Endothelial cell of umbilical vein (primary cell): Measurements from ENCODE around the gene VASH2. TPM values are rescaled to one million over a fixed set of nuclear protein-coding genes. Genes with fewer than 3 reads are reported as not detected.

Source experiments
- BruUV-seq: library from RNA; stranded (reverse); fragments of 400-500 nt; replicated peaks from 2 replicates; lab custom pipeline; 2021; lab: Mats Ljungman, UMichigan
- CTCF ChIA-PET: fragments of 300-600, 350-600 bp; sonication (Branson Sonifier 250); formaldehyde crosslinking; loops from one replicate; lab custom pipeline; 2021; ENCODE audit warnings: antibody characterized with exemption, inconsistent platforms; lab: Charles Lee
- POLR2A ChIA-PET: fragments of 300-600, 350-600 bp; sonication (Branson Sonifier 250); formaldehyde crosslinking; loops from one replicate; lab custom pipeline; 2021; ENCODE audit warnings: antibody characterized with exemption, inconsistent platforms; lab: Charles Lee
- DNase-seq: peaks from one replicate; pipeline ENCODE4 v3.0.0-alpha.2; 2011; ENCODE audit warnings: low read depth, low spot score
- FAIRE-seq: peaks from 2 replicates; lab custom pipeline; 2011; peaks lifted over from hg19 to GRCh38; lab: Jason Lieb, UNC
- H2AFZ ChIP-seq: 2 replicates; pipeline ENCODE4 v1.6.0; 2012; ENCODE audit warnings: low read depth, low read length, control low read depth, inconsistent platforms
- H3K27ac ChIP-seq: 2 replicates; pipeline ENCODE4 v1.5.1; 2011; ENCODE audit warnings: low read depth, mild to moderate bottlenecking, control low read depth, low read length, moderate library complexity; ENCODE audit not compliant: insufficient read depth
- H3K27me3 ChIP-seq, 2 experiments: 2 replicates each; pipeline versions ENCODE4 v1.6.0 to v1.6.1; 2011; ENCODE audit warnings: low read length in 2 of 2, mixed read lengths in 1 of 2; ENCODE audit not compliant: control insufficient read depth in 2 of 2, insufficient read depth in 2 of 2
- H3K36me3 ChIP-seq, 2 experiments: 2 replicates in 1 of 2; 3 replicates in 1 of 2; pipeline ENCODE4 v1.5.1; 2011; ENCODE audit warnings: low read length in 2 of 2, mild to moderate bottlenecking in 1 of 2, moderate library complexity in 1 of 2; ENCODE audit not compliant: control insufficient read depth in 2 of 2, insufficient read depth in 2 of 2; ENCODE audit errors: extremely low read depth in 1 of 2
- H3K4me1 ChIP-seq: 3 replicates; pipeline ENCODE4 v1.5.1; 2011; ENCODE audit warnings: mild to moderate bottlenecking, low read length; ENCODE audit not compliant: control insufficient read depth, insufficient read depth; ENCODE audit errors: extremely low read depth
- H3K4me2 ChIP-seq: 2 replicates; pipeline ENCODE4 v1.6.1; 2011; ENCODE audit warnings: low read length, control low read depth, mixed read lengths; ENCODE audit not compliant: insufficient read depth
- H3K4me3 ChIP-seq, 3 experiments: fragments of 200-600 bp in 1 of 3; sonication (generic), shearing (Covaris generic) in 1 of 3; replicated peaks in 1 of 3; 2 replicates each; pipeline ENCODE4 v1.5.1; 2011 to 2016; ENCODE audit warnings: control low read depth in 3 of 3, low read length in 3 of 3, mild to moderate bottlenecking in 2 of 3, inconsistent platforms in 1 of 3, low read depth in 1 of 3, moderate library complexity in 1 of 3; ENCODE audit not compliant: insufficient read depth in 1 of 3
- H3K79me2 ChIP-seq: 2 replicates; pipeline ENCODE4 v1.6.0; 2012; ENCODE audit warnings: low read length, inconsistent platforms; ENCODE audit not compliant: control insufficient read depth, insufficient read depth
- H3K9ac ChIP-seq: replicated peaks from 2 replicates; pipeline ENCODE3; 2011; ENCODE audit warnings: low read length, control low read depth; ENCODE audit not compliant: insufficient read depth; ENCODE audit errors: extremely low read depth
- H3K9me1 ChIP-seq: replicated peaks from 3 replicates; pipeline ENCODE4 v1.6.0; 2011; ENCODE audit warnings: mild to moderate bottlenecking, low read length; ENCODE audit not compliant: control insufficient read depth, insufficient read depth; ENCODE audit errors: extremely low read depth
- H3K9me3 ChIP-seq: replicated peaks from 2 replicates; pipeline ENCODE4 v1.5.1; 2012; ENCODE audit warnings: low read length, inconsistent platforms; ENCODE audit not compliant: control insufficient read depth, insufficient read depth
- H4K20me1 ChIP-seq: replicated peaks from 2 replicates; pipeline ENCODE3; 2011; ENCODE audit warnings: mild to moderate bottlenecking, low read length; ENCODE audit not compliant: control insufficient read depth, insufficient read depth; ENCODE audit errors: extremely low read depth
- EZH2 ChIP-seq: IDR thresholded peaks from 2 replicates; pipeline ENCODE4 v1.6.1; 2012; ENCODE audit warnings: borderline replicate concordance, low read depth, mild to moderate bottlenecking, moderate library complexity, low read length, inconsistent platforms; ENCODE audit not compliant: severe bottlenecking
- MYC ChIP-seq: IDR thresholded peaks from one replicate; pipeline ENCODE4 v1.6.1; 2011; ENCODE audit warnings: mild to moderate bottlenecking, low read depth, low read length
- POLR2A ChIP-seq: IDR thresholded peaks from 2 replicates; pipeline ENCODE4 v1.6.1; 2012; ENCODE audit warnings: low read depth, mild to moderate bottlenecking, control low read depth, low read length
- POLR2AphosphoS5 ChIP-seq: IDR thresholded peaks from 2 replicates; pipeline ENCODE4 v1.6.1; 2012; ENCODE audit warnings: low read depth, mild to moderate bottlenecking, control low read depth, low read length, moderate library complexity; ENCODE audit not compliant: insufficient read depth
- dilution Hi-C: fragments of 300-500 bp; cut with MboI; formaldehyde crosslinking; loops from one replicate; pipeline ENCODE4 v1.15.0; 2019; ENCODE audit warnings: low sequenced_read_pairs; ENCODE audit not compliant: extremely low pct_ligation_motif_present
- intact Hi-C: fragments of 100-400 bp; cut with micrococcal nuclease; formaldehyde crosslinking; loops from one replicate; pipeline ENCODE4 v1.10.0; 2022
- polyA plus RNA-seq, 4 experiments: library from polyadenylated mRNA; depleted of rRNA in 3 of 4; stranded (reverse) in 3 of 4; unstranded in 1 of 4; fragments of >200 nt; gene quantifications; 2 replicates each; pipeline versions ENCODE4 v1.2.1 to v1.2.3, GENCODE V29; 2011 to 2012; ENCODE audit warnings: missing spikeins in 1 of 4
- total RNA-seq: library from RNA; stranded (reverse); gene quantifications from 2 replicates; pipeline ENCODE4 v1.2.3, GENCODE V29; 2021

VASH2 gene
- total and polyA plus RNA-seq, 2 donors (not counting 3 experiments of a cell fraction or from before 2014, with no cell fraction given) = 0.70 to 2.9 TPM

DNA sequence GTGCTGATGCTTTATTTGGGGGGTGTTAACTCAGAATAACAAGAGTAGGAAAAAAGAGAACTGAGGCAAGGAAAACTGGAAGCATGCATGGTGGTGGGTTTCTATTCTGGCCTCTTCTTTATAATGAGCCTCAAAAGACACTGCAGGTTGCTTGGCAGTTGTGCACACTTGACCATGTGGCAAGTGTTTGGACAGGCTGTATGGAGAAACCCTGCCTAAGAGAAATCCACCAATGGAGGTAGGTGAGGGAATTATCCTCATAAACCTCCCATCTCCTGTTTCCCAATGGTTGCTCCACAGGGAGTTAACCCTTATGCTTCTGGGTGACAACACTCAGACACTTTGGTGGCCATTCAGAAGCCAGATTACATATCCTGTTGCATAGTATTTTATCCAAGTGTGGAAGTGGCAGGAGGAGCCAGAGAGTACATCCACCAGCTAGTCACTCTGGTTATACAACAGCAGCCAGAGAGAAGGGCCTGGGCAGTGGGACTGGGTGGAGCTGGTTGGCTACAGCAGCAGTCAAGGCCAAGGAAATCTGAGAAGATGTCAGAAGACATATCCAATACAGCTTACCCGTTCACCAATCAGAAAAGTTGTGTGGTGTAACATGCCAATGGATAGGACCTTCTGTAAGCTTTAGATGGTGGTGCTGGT, 16.4 kb upstream of the VASH2 start:
- POLR2A ChIA-PET = no interaction called here
- dilution Hi-C loops = no loop called here
- Histone ChIP-seq H3K36me3 (no peaks in the 10 kb centered on the region), H3K9ac (no peak overlapping the region), H2AFZ (no peak overlapping the region), H3K9me1 (no peaks in the 10 kb centered on the region), H3K4me3 (no peak overlapping the region), H3K79me2 (no peaks in the 10 kb centered on the region), H3K4me1 (no peaks in the 10 kb centered on the region), H4K20me1 (no peaks in the 10 kb centered on the region), H3K27me3 (peaks cover 5% of the 10 kb centered on the region in 2 experiments), H3K27ac (no peak overlapping the region), H3K9me3 (no peaks in the 10 kb centered on the region), H3K4me2 (no peak overlapping the region)
- DNase-seq = no peak
- intact Hi-C loops = no loop called here
- FAIRE-seq = no peak
- CTCF ChIA-PET = no interaction called here
- TF ChIP-seq POLR2AphosphoS5 = no peak
- TF ChIP-seq POLR2A = no peak
- TF ChIP-seq EZH2 = no peak
- no TSS peak for BruUV-seq

GRCh38 chr1:212935387-212935981, 14.9 kb upstream of the VASH2 start:
- H3K27me3 ChIP-seq = peaks cover 5 to 8% of the 10 kb centered on the region in 2 experiments
- H2AFZ ChIP-seq = no peak overlapping the region
- POLR2A ChIA-PET = no interaction called here
- H3K4me2 ChIP-seq = no peak overlapping the region
- CTCF ChIA-PET = no interaction called here
- no peak overlapping the region for H3K4me3 ChIP-seq
- BruUV-seq = no TSS peak
- no peaks in the 10 kb centered on the region for H3K9me1 ChIP-seq
- H3K27ac ChIP-seq = no peak overlapping the region
- H3K9me3 ChIP-seq = no peaks in the 10 kb centered on the region
- H4K20me1 ChIP-seq = no peaks in the 10 kb centered on the region
- H3K4me1 ChIP-seq = no peaks in the 10 kb centered on the region
- DNase-seq = no peak
- no peaks in the 10 kb centered on the region for H3K36me3 ChIP-seq
- no peak overlapping the region for H3K9ac ChIP-seq
- no peaks in the 10 kb centered on the region for H3K79me2 ChIP-seq
- FAIRE-seq = no peak
- no peak for TF ChIP-seq MYC
- intact Hi-C loops = no loop called here
- dilution Hi-C loops = no loop called here
